Fibroblast of the conjunctiva (primary cell): ENCODE data around the gene PRXL2A.
"Not testable (repeated sequence)": the region's sequence is repeated elsewhere in the genome, so short reads cannot be mapped to it uniquely, and the experiment has no call there.

Source experiments
- DNase-seq: peaks from one replicate; pipeline ENCODE4 v3.0.0-alpha.2; 2010; ENCODE audit warnings: low read depth

PRXL2A gene

GRCh38 chr10:80408242-80409101, at the start of gene PRXL2A:
PRXL2A (plus strand) TSS chr10:80408551; CDS start chr10:80420468, 11,917 bp downstream.
- no peak for DNase-seq

DNA sequence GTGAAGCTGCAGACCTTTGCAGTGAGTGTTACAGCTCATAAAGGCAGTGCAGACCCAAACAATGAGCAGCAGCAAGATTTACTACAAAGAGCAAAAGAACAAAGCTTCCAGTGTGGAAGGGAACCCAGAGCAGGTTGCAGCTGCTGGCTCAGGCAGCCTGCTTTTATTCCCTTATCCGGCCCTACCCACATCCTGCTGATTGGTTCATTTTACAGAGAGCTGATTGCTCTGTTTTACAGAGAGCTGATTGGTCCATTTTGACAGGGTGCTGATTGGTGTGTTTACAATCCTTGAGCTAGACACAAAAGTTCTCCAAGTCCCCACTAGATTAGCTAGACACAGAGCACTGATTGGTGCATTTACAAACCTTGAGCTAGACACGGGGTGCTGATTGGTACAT, 49.4 kb upstream of the PRXL2A start:
- DNase-seq: not testable (repeated sequence)

DNA sequence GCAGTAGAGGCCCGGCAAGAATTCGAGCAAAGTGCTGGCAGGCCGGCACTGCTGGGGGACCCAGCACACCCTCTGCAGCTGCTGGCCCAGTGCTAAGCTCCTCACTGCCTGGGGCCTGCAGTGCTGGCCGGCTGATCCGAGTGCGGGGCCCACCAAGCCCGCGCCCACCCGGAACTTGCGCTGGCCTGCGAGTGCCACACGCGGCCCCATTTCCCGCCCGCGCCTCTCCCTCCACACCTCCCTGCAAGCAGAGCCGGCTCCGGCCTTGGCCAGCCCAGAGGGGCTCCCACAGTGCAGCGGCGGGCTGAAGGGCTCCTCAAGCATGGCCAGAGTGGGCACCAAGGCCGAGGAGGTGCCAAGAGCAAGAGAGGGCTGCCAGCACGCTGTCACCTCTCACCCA, 48.7 kb upstream of the PRXL2A start:
- DNase-seq: no peak

DNA sequence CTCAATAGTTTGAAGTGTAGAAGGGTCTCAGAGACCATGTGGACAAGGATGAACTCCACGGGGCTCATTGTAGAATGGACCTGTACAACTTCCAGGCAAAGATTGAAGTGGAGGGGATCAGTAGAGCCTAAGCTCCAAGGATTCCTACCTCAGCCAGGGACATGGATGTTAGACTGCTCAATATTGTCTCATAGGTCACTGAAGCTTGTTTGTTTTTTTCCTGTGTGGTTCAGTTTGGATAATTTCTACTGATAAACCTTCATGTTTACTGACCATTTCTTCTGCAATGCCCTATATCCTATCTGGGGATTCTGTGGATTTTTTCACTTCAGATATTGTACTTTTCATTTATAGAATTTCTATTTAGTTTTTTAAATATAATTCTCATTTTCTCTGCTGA, 42.8 kb upstream of the PRXL2A start:
- no peak for DNase-seq

- DNase-seq: no peak
Observed at GRCh38 chr10:80371467-80371866, 36.9 kb upstream of the PRXL2A start.

DNA sequence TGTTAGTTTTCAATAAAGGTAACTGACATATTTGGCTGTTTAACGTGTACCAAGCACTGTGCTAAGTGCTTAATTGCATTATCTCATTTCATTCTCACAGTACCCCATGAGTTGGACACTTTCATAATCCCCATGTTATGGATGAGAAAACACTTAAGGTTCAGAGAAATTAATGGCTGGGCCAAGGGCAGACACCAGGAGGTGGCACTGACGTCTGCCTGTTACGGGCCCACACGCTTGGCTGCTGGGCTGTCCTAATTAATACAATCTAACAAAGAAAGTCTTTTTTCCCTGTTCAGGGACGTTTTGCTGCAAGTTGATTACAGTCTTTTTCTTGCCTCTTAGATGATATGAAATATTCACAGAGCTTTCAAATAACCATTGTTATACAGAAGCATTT, 35.7 kb upstream of the PRXL2A start:
- DNase-seq: no peak

DNA sequence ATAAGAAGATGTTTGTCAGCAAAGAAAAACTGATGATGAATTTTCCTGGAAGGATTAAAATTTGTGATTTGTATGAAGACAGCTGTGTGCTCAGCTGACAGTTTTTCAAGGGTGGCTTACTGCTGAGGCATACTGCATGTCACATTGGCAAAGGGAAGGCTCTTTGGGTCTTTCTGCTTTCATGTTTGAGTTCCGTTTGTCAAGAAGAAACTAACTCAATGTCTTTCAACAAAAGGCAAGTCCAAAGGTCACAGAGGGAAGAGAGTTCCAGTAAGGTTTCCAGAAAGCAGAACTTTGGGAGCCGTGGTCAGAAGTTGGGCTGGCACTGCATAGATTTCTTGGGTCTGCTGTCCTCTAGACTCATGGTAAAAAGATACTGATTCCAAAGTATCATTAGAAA, 34.8 kb upstream of the PRXL2A start:
- DNase-seq: no peak

GRCh38 chr10:80379701-80380100, 28.6 kb upstream of the PRXL2A start:
- DNase-seq: no peak

DNA sequence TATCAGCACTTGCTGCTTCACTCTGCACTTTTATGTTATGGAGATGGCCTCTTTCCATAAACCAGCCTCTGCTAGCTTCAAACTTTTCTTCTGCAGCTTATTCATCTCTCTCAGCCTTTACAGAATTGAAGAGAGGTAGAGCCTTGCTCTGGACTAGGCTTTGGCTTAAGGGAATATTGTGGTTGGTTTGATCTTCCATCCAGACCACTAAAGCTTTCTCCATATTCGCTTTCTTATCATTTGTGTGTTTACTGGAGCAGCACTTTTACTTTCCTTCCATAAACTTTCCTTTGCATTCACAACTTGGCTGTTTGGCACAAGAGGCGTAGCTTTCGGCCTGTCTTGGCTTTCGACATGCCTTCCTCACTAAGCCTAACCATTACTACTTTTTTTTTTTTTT, 28.2 kb upstream of the PRXL2A start:
- DNase-seq: no peak

DNA sequence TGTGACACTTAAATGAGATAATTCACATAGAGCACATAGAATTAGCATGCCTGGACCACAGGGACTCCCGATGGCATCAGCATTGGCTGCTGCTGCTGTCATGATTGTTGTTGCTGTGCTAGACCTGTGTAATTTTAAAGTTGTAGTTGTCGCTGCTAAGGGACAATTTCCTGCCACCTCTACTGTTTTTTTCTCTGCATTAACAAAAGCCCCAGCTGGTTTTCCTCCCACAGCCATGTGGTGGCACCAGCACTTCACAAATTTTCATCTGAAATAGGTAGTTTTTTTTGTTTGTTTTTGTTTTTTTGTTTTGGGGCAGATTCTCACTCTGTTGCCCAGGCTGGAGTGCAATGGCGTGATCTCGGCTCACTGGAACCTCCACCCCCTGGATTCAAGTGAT, 25.4 kb upstream of the PRXL2A start:
- DNase-seq: peak; percentile 20

GRCh38 chr10:80390740-80391139, 17.6 kb upstream of the PRXL2A start:
- DNase-seq: no peak

- no peak for DNase-seq
Observed at GRCh38 chr10:80392250-80392649, 16.1 kb upstream of the PRXL2A start.

- DNase-seq: no peak
Observed at GRCh38 chr10:80394358-80394916, 13.9 kb upstream of the PRXL2A start.

- DNase-seq: no peak
Observed at GRCh38 chr10:80397014-80397413, 11.3 kb upstream of the PRXL2A start.

DNA sequence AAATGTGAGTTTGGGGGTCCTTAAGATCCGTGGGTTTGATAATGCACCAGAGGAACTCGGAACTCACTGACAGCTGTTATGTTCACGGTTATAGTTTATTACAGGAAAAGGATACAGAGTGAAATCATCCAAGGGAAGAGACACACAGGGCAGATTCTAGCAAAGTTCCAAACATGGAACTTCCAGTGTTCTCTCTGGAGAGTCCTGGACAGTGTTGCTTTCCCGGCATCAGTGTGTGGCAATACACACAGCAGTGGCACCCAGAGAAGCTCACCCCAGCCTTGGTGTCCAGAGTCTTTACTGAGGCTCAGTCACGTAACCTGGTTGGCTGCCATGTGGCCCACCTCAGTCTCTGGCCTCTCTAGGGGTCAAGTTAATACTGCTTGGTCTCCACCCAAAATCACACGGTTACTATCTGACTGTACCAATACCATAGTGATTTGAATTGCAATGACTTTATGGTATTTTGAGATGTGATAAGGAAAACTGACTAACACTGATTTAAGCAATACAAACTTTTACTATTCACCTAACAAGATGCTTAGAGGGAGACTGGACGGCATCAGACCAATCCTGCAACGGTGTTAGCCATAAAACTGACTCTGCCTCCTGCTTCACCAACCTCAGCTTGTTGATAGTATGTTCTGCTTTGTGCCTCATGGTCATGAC, 8.1 kb upstream of the PRXL2A start:
- no peak for DNase-seq

DNA sequence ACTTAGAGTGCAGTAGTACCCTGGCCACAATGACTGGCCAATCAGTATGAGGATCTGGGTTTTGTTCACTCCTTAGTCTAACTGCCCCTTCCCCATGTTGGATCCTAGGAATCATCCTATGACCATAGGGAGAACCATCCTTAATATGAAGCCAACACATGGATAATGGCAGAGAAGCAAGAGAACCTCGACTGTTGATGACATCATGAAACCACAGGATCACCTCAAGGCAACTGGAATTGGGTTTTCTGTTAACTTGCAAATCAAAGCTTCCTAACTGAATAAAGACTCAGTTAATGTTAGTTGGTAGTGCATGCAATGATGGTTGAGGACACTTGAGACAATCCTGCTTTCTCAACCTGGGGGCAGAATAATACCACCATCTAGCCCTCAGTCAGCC, 3.3 kb upstream of the PRXL2A start:
- no peak for DNase-seq

DNA sequence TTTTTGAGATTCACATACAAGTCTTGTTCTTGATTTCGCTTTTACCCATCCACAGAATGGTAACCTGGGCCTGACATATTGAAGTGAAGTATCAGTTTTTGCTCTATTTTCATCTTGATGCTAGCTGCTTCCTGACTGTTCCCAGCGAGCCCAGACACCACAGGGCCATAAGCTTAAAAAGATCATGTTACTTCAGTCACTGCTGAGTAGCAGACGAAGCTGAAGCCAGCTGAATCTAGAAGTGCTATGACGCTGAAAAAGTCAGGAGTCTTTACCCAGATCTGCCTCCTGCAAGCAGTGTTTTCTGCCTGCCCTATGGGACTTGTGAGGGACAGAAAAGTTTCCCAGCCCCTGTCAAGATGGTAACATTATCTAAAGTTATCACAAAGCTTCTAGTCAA, 2.7 kb upstream of the PRXL2A start:
- no peak for DNase-seq

GRCh38 chr10:80406204-80406603, 2.1 kb upstream of the PRXL2A start:
- DNase-seq: no peak

GRCh38 chr10:80407812-80408241, 524 bp upstream of the PRXL2A start:
- DNase-seq: no peak

- no peak for DNase-seq
Observed at GRCh38 chr10:80409121-80409520, 770 bp downstream of the PRXL2A start.

DNA sequence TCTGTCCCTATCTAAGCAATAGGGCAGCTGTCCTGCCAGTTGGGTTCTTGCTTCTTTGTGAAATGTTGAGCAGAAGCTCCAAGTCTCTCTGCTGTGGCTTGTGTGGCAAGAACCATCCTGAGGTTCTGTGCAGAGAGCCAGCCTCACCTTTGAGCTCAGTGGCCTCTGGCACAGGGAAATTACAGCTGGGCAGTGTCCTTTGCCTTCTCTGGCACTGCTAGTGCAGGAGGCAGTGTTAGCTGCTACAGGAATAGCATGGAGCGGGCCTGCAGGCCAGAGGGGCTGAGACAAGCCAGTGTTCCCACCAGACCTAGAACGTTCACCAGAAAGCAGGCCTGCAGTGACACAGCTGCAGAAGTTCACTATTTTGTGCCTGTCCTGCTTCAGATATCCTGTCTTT, 1.8 kb downstream of the PRXL2A start:
- DNase-seq: no peak

DNA sequence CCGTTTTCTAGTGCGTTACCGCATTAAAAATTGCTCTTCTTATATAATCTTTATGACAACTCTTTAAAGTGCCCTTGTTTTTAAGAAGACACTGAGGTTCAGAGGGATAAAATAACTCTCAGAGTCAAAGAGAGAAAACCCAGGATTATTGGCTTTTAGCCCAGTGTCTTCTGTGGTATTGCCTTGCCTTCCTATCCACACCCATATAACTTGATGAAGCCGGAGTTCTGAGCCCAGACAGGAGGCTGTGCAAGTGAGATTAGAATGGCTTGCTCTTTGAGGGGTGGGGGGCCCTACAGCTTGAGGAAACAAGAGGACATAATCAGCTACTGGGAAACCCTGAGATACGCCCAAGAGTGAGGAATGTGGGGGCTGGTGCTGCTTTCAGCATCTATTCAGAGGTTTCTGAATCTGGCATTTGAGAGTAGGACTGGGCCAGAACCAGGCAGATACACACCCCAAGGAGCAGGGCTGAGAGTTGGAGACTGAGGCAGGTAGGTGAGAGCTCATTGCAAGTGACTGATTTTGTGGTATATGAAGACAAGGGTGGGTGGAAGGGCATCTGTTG, 2.3 kb downstream of the PRXL2A start:
- DNase-seq: no peak

DNA sequence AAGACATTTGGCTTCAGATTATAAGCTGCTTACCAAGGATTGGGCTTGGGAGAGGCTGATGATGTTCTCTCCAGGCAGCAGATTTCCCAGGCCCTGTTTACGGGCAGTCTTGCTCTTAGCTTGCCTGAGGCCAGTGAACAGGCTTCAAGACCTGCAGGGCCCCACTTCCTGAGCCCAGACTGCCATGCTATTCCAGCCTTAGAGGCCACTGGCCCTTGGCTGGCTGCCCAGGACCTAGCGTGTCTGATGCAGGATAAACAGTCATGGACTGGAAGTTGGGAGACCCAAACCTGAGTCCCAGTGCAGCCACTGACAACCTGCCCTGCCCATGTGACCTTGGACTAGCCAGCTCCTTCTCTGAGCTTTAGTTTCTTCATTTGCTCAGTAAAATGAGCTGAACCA, 2.9 kb downstream of the PRXL2A start:
- no peak for DNase-seq
